Measurements from ENCODE around the gene SDS.

Gene SDS

DNA sequence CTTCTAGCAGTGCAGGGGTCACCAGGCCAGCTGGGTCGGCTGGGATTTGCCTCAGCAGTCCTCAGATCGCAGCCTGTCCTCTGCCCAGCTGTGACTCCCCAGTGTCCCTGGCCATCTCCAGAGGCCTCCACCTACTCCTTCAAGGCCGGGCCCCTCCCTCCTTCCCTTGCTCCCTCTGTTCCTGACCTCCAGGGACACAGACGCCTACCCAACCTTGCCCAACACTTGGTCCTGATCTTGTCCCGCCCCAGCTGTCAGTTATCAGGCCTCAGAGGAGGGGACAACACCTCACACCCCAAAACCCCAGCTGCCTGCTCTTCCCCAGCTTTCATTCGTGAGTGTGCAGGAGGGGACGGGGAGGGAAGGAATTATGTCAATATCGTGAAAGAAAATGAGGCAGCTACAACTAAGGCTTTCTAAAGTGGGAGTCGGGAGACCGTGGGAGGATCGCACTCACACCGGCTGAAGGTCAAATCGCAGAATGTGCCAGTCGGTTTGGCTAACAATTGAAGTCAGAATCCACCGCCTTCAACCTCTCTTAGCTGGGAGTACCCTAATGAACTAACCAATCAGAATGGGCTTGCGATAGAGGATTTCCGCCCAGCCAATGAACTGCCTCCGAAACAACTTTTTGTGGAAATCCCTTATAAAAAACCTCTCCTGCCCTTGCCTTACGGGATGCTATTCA is 54.7 kb downstream of the SDS start:
- WGBS, result 81% methylated on average over 19 of the region's 19 CpGs
- no peak for DNase-seq
- Histone ChIP-seq H3K4me1 (ENCODE audit: control insufficient read depth, insufficient read depth, low read depth, low read length) (no peaks in the 10 kb centered on the region), H3K79me1 (replicated peaks; ENCODE audit: low read length, poor library complexity, severe bottlenecking) (no peaks in the 10 kb centered on the region), H3K23ac (ENCODE audit: low read length in 2 of 2) (no peak overlapping the region), H3K36me3 (ENCODE audit: control insufficient read depth in 1 of 2, insufficient read depth in 2 of 2, low read depth in 1 of 2, low read length in 2 of 2) (no peaks in the 10 kb centered on the region), H2AK5ac (ENCODE audit: low read length, severe bottlenecking) (no peak overlapping the region), H4K91ac (ENCODE audit: low read length) (no peak overlapping the region), H2BK120ac (ENCODE audit: low read depth, low read length) (no peak overlapping the region), H3K9ac (ENCODE audit: low read length) (no peak overlapping the region), H2BK5ac (ENCODE audit: low read depth, low read length, poor library complexity, severe bottlenecking) (no peak overlapping the region), H3K4ac (ENCODE audit: low read depth in 1 of 2, low read length in 2 of 2) (no peak overlapping the region), H3K27ac (ENCODE audit: low read length, poor library complexity, severe bottlenecking) (no peak overlapping the region), H2BK12ac (ENCODE audit: low read length in 2 of 2) (no peak overlapping the region), H3K14ac (ENCODE audit: low read length in 2 of 2) (no peak overlapping the region), H3K4me3 (ENCODE audit: insufficient read depth in 1 of 2, low read depth in 1 of 2, low read length in 2 of 2) (no peak overlapping the region), H2BK15ac (ENCODE audit: low read depth, poor library complexity, severe bottlenecking) (no peak overlapping the region), H2AFZ (ENCODE audit: low read depth, low read length) (no peak overlapping the region), H3K4me2 (ENCODE audit: low read length, poor library complexity, severe bottlenecking) (no peak overlapping the region), H3K9me3 (ENCODE audit: control insufficient read depth, low read length) (no peaks in the 10 kb centered on the region), H3K27me3 (ENCODE audit: control insufficient read depth in 1 of 2, insufficient read depth in 1 of 2, low read length in 2 of 2) (peaks cover 0 to 11% of the 10 kb centered on the region in 2 experiments), H3K18ac (ENCODE audit: low read depth in 1 of 2, low read length in 2 of 2) (no peak overlapping the region), H4K8ac (ENCODE audit: low read length) (no peak overlapping the region)

DNA sequence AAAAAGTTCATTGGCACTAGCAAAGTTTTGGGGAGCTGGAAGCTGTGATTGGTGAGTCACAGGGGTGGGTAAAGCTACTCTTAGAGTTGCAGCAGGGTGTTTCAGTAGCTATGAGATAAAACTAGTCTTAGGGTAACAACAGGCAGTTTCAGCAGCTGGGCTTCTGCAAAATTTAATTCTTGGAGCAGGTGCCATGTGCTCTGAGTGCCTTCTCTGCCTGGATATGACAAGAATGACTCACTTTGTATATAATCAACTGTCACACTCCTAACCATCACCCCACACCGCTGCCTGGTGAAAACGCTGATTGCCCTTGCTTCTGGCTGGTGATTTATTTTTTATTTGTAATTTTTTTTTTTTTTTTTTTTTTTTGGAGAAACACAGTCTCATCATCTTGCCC is 55.8 kb downstream of the SDS start:
- H2BK120ac ChIP-seq (ENCODE audit: low read depth, low read length), result no peak overlapping the region
- H3K27ac ChIP-seq (ENCODE audit: low read length, poor library complexity, severe bottlenecking), result no peak overlapping the region
- H4K8ac ChIP-seq (ENCODE audit: low read length), result no peak overlapping the region
- H2AK5ac ChIP-seq (ENCODE audit: low read length, severe bottlenecking), result no peak overlapping the region
- no peak overlapping the region for H3K23ac ChIP-seq (ENCODE audit: low read length in 2 of 2)
- WGBS, result no CpG with 5 or more reads among the region's 2 CpGs
- H3K4me1 ChIP-seq (ENCODE audit: control insufficient read depth, insufficient read depth, low read depth, low read length), result no peaks in the 10 kb centered on the region
- no peak for DNase-seq
- peaks cover 0 to 11% of the 10 kb centered on the region in 2 experiments for H3K27me3 ChIP-seq (ENCODE audit: control insufficient read depth in 1 of 2, insufficient read depth in 1 of 2, low read length in 2 of 2)
- H3K4me2 ChIP-seq (ENCODE audit: low read length, poor library complexity, severe bottlenecking), result no peak overlapping the region
- H3K9me3 ChIP-seq (ENCODE audit: control insufficient read depth, low read length), result no peaks in the 10 kb centered on the region
- no peaks in the 10 kb centered on the region for H3K79me1 ChIP-seq (replicated peaks; ENCODE audit: low read length, poor library complexity, severe bottlenecking)
- H3K4me3 ChIP-seq (ENCODE audit: insufficient read depth in 1 of 2, low read depth in 1 of 2, low read length in 2 of 2), result no peak overlapping the region
- H2BK15ac ChIP-seq (ENCODE audit: low read depth, poor library complexity, severe bottlenecking), result no peak overlapping the region
- H4K91ac ChIP-seq (ENCODE audit: low read length), result no peak overlapping the region
- H3K4ac ChIP-seq (ENCODE audit: low read depth in 1 of 2, low read length in 2 of 2), result no peak overlapping the region
- no peak overlapping the region for H2BK12ac ChIP-seq (ENCODE audit: low read length in 2 of 2)
- H3K18ac ChIP-seq (ENCODE audit: low read depth in 1 of 2, low read length in 2 of 2), result no peak overlapping the region
- H3K36me3 ChIP-seq (ENCODE audit: control insufficient read depth in 1 of 2, insufficient read depth in 2 of 2, low read depth in 1 of 2, low read length in 2 of 2), result no peaks in the 10 kb centered on the region
- no peak overlapping the region for H2BK5ac ChIP-seq (ENCODE audit: low read depth, low read length, poor library complexity, severe bottlenecking)
- H3K14ac ChIP-seq (ENCODE audit: low read length in 2 of 2), result no peak overlapping the region
- no peak overlapping the region for H3K9ac ChIP-seq (ENCODE audit: low read length)
- no peak overlapping the region for H2AFZ ChIP-seq (ENCODE audit: low read depth, low read length)

DNA sequence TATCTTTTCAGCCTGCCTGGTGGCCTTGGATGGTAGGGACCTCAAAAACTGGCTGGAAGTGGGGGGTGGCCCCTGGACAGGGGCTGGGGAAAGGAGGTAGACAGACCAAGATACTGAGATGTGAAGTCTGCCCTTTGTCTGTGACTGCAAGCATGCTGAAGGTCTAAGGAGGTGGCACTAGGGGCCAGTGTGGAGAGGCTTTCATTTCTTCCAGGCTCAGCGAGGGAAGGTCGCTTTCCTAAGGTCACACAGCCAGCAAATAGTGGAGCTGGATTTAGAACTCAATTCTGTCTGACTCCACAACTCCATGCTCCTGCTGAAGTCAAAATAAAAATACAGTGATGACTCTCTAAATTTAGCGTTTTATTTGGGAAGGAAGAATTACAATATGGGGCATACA is 56.6 kb downstream of the SDS start:
- Histone ChIP-seq H4K91ac (ENCODE audit: low read length) (no peak overlapping the region), H3K4me3 (ENCODE audit: insufficient read depth in 1 of 2, low read depth in 1 of 2, low read length in 2 of 2) (no peak overlapping the region), H2BK5ac (ENCODE audit: low read depth, low read length, poor library complexity, severe bottlenecking) (no peak overlapping the region), H2BK15ac (ENCODE audit: low read depth, poor library complexity, severe bottlenecking) (no peak overlapping the region), H3K27me3 (ENCODE audit: control insufficient read depth in 1 of 2, insufficient read depth in 1 of 2, low read length in 2 of 2) (peaks cover 0 to 11% of the 10 kb centered on the region in 2 experiments), H2AK5ac (ENCODE audit: low read length, severe bottlenecking) (no peak overlapping the region), H2BK12ac (ENCODE audit: low read length in 2 of 2) (no peak overlapping the region), H3K4me2 (ENCODE audit: low read length, poor library complexity, severe bottlenecking) (no peak overlapping the region), H4K8ac (ENCODE audit: low read length) (no peak overlapping the region), H3K36me3 (ENCODE audit: control insufficient read depth in 1 of 2, insufficient read depth in 2 of 2, low read depth in 1 of 2, low read length in 2 of 2) (no peaks in the 10 kb centered on the region), H3K4ac (ENCODE audit: low read depth in 1 of 2, low read length in 2 of 2) (no peak overlapping the region), H2AFZ (ENCODE audit: low read depth, low read length) (no peak overlapping the region), H3K14ac (ENCODE audit: low read length in 2 of 2) (no peak overlapping the region), H3K9me3 (ENCODE audit: control insufficient read depth, low read length) (no peaks in the 10 kb centered on the region), H3K79me1 (replicated peaks; ENCODE audit: low read length, poor library complexity, severe bottlenecking) (no peaks in the 10 kb centered on the region), H3K9ac (ENCODE audit: low read length) (no peak overlapping the region), H2BK120ac (ENCODE audit: low read depth, low read length) (no peak overlapping the region), H3K18ac (ENCODE audit: low read depth in 1 of 2, low read length in 2 of 2) (no peak overlapping the region), H3K4me1 (ENCODE audit: control insufficient read depth, insufficient read depth, low read depth, low read length) (no peaks in the 10 kb centered on the region), H3K27ac (ENCODE audit: low read length, poor library complexity, severe bottlenecking) (no peak overlapping the region), H3K23ac (ENCODE audit: low read length in 2 of 2) (no peak overlapping the region)
- 78% methylated on average over 3 of the region's 3 CpGs for WGBS
- no peak for DNase-seq

DNA sequence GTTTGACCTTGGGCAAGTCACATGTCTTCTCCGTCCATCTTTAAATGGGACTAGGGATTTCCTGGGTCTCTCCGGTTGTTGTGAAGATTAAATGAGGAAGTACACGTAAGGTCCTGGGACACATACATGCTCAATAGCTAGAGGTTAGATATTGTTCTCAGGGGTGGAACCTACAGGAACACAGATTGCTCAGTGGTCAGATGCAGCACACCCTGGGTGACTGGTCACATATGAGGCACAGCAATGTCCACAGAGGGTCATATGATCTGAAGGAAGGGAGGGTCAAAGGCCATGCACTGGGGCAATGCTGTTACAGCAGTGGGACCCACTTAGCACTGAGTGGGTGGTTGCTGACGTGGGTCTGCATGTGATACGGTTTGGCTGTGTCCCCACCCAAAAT is 57.3 kb downstream of the SDS start:
- no peaks in the 10 kb centered on the region for H3K9me3 ChIP-seq (ENCODE audit: control insufficient read depth, low read length)

More for the DNA sequence above, 57.3 kb downstream of the SDS start:
- Histone ChIP-seq H3K9ac (ENCODE audit: low read length) (no peak overlapping the region), H3K4me1 (ENCODE audit: control insufficient read depth, insufficient read depth, low read depth, low read length) (peaks cover 1% of the 10 kb centered on the region), H3K4me3 (ENCODE audit: insufficient read depth in 1 of 2, low read depth in 1 of 2, low read length in 2 of 2) (no peak overlapping the region), H3K14ac (ENCODE audit: low read length in 2 of 2) (no peak overlapping the region), H2BK15ac (ENCODE audit: low read depth, poor library complexity, severe bottlenecking) (no peak overlapping the region), H3K4ac (ENCODE audit: low read depth in 1 of 2, low read length in 2 of 2) (no peak overlapping the region), H3K18ac (ENCODE audit: low read depth in 1 of 2, low read length in 2 of 2) (no peak overlapping the region), H2AFZ (ENCODE audit: low read depth, low read length) (no peak overlapping the region), H3K27me3 (ENCODE audit: control insufficient read depth in 1 of 2, insufficient read depth in 1 of 2, low read length in 2 of 2) (peaks cover 0 to 15% of the 10 kb centered on the region in 2 experiments), H2BK12ac (ENCODE audit: low read length in 2 of 2) (no peak overlapping the region), H2BK5ac (ENCODE audit: low read depth, low read length, poor library complexity, severe bottlenecking) (no peak overlapping the region), H3K23ac (ENCODE audit: low read length in 2 of 2) (no peak overlapping the region), H3K79me1 (replicated peaks; ENCODE audit: low read length, poor library complexity, severe bottlenecking) (no peaks in the 10 kb centered on the region), H2BK120ac (ENCODE audit: low read depth, low read length) (no peak overlapping the region), H3K4me2 (ENCODE audit: low read length, poor library complexity, severe bottlenecking) (no peak overlapping the region), H2AK5ac (ENCODE audit: low read length, severe bottlenecking) (no peak overlapping the region), H4K8ac (ENCODE audit: low read length) (peak overlapping the region; percentile 35), H3K36me3 (ENCODE audit: control insufficient read depth in 1 of 2, insufficient read depth in 2 of 2, low read depth in 1 of 2, low read length in 2 of 2) (no peaks in the 10 kb centered on the region), H4K91ac (ENCODE audit: low read length) (no peak overlapping the region), H3K27ac (ENCODE audit: low read length, poor library complexity, severe bottlenecking) (no peak overlapping the region)
- WGBS, result 94% methylated on average over 4 of the region's 5 CpGs
- DNase-seq, result no peak

Data from mesenchymal stem cell (in vitro differentiated cells and primary cell).